Osteocyte (in vitro differentiated cells): ENCODE data around the gene PRAMEF5. TPM values are rescaled to one million over a fixed set of nuclear protein-coding genes. Genes with fewer than 3 reads are reported as not detected.

Source experiments
- total RNA-seq: library from RNA; stranded (reverse); gene quantifications from 2 replicates; pipeline ENCODE4 v1.2.1, GENCODE V29; 2021

Gene PRAMEF5
- total RNA-seq, 1 donor from 2014 or later = not detected

Other genes starting within 250 kb of the PRAMEF5 start
- not detected in 2 replicates for gene PRAMEF27, start 197.6 kb upstream of the PRAMEF5 start, total RNA-seq
- gene HNRNPCL3, start 193.4 kb upstream of the PRAMEF5 start, total RNA-seq = not detected in 2 replicates
- not detected in 2 replicates for gene PRAMEF25, start 183.4 kb upstream of the PRAMEF5 start, total RNA-seq
- not detected in 2 replicates for gene HNRNPCL2, start 137.3 kb upstream of the PRAMEF5 start, total RNA-seq
- gene PRAMEF26, start 98.2 kb upstream of the PRAMEF5 start, total RNA-seq = not detected in 2 replicates
- gene HNRNPCL4, start 88.6 kb upstream of the PRAMEF5 start, total RNA-seq = not detected in 2 replicates
- not detected in 2 replicates for gene PRAMEF9, start 82.3 kb upstream of the PRAMEF5 start, total RNA-seq
- gene PRAMEF13, start 52.8 kb upstream of the PRAMEF5 start, total RNA-seq = not detected in 2 replicates
- gene PRAMEF18, start 28.0 kb upstream of the PRAMEF5 start, total RNA-seq = not detected in 2 replicates
- gene PRAMEF8, start 30.9 kb downstream of the PRAMEF5 start, total RNA-seq = not detected in 2 replicates
- not detected in 2 replicates for gene PRAMEF33, start 49.3 kb downstream of the PRAMEF5 start, total RNA-seq
- gene PRAMEF15, start 61.4 kb downstream of the PRAMEF5 start, total RNA-seq = not detected in 2 replicates
- gene PRAMEF14, start 92.9 kb downstream of the PRAMEF5 start, total RNA-seq = not detected in 2 replicates
- not detected in 2 replicates for gene PRAMEF19, start 117.7 kb downstream of the PRAMEF5 start, total RNA-seq
- gene PRAMEF17, start 135.4 kb downstream of the PRAMEF5 start, total RNA-seq = not detected in 2 replicates
- not detected in 2 replicates for gene PRAMEF20, start 156.3 kb downstream of the PRAMEF5 start, total RNA-seq